HCT116 (cell line): ENCODE results near the gene RAD52. TPM values are rescaled to one million over a fixed set of nuclear protein-coding genes. Genes with fewer than 3 reads are reported as not detected.

Source experiments
- ATAC-seq: fragments of 200-7000 bp; cut with Tn5 transposase; 2 replicates; pipeline ENCODE4 v1.9.1; 2020; ENCODE audit warnings: mild to moderate bottlenecking, moderate library complexity
- BruUV-seq: library from RNA; stranded (reverse); fragments of 400-500 nt; replicated peaks from 2 replicates; lab custom pipeline; 2021; lab: Mats Ljungman, UMichigan
- CTCF ChIA-PET: fragments of 300-600 bp; sonication (Branson Sonifier 250); formaldehyde crosslinking; loops from one replicate; lab custom pipeline; 2021; ENCODE audit warnings: antibody characterized with exemption; lab: Charles Lee
- POLR2A ChIA-PET: fragments of 300-600, 350-600 bp; sonication (Branson Sonifier 250); formaldehyde crosslinking; loops from one replicate; lab custom pipeline; 2021; ENCODE audit warnings: antibody characterized with exemption; lab: Charles Lee
- RAD21 ChIA-PET, 2 experiments: fragments of 300-600 bp; sonication (Branson Sonifier 250); formaldehyde crosslinking; loops; one replicate each; lab custom pipeline; 2023; ENCODE audit warnings: low total read pairs in 2 of 2; ENCODE audit not compliant: uncharacterized antibody in 2 of 2, unreplicated experiment in 2 of 2, low non-redundant PET in 1 of 2; lab: Charles Lee
- DNase-seq: peaks from one replicate; pipeline ENCODE4 v3.0.0-alpha.2; 2010; ENCODE audit warnings: low read depth, low spot score
- H2AFZ ChIP-seq: fragments of 200-600 bp; shearing (Covaris generic), sonication (generic); 2 replicates; pipeline ENCODE4 v1.6.1; 2017; ENCODE audit warnings: low read depth, mixed run types, mixed read lengths, antibody characterized with exemption, low read length; ENCODE audit not compliant: poor library complexity, severe bottlenecking
- H3K27ac ChIP-seq: 2 replicates; pipeline ENCODE4 v1.5.1; 2012; ENCODE audit warnings: low read depth, low read length
- H3K27me3 ChIP-seq: fragments of 200-600 bp; sonication (generic); 2 replicates; pipeline ENCODE4 v1.6.1; 2016; ENCODE audit warnings: mixed run types, low read length, mixed read lengths; ENCODE audit not compliant: insufficient read depth
- H3K36me3 ChIP-seq, 2 experiments: fragments of 200-500 bp in 1 of 2; fragments of 200-600 bp in 1 of 2; sonication (Bioruptor generic) in 1 of 2; sonication (generic) in 1 of 2; 2 replicates each; pipeline versions ENCODE4 v1.5.1 to v1.6.1; 2014 to 2016; ENCODE audit warnings: low read length in 2 of 2, inconsistent platforms in 1 of 2, mixed read lengths in 1 of 2, mixed run types in 1 of 2; ENCODE audit not compliant: insufficient read depth in 2 of 2, control insufficient read depth in 1 of 2
- H3K4me1 ChIP-seq, 2 experiments: fragments of 200-600 bp in 1 of 2; sonication (generic) in 1 of 2; 2 replicates each; pipeline versions ENCODE4 v1.5.1 to v1.6.1; 2012 to 2017; ENCODE audit warnings: low read length in 2 of 2, inconsistent platforms in 1 of 2, mild to moderate bottlenecking in 1 of 2, mixed read lengths in 1 of 2, mixed run types in 1 of 2, moderate library complexity in 1 of 2; ENCODE audit not compliant: insufficient read depth in 2 of 2, control insufficient read depth in 1 of 2
- H3K4me2 ChIP-seq: fragments of 200-600 bp; sonication (generic); 2 replicates; pipeline ENCODE4 v1.6.1; 2017; ENCODE audit warnings: mixed run types, low read length, mixed read lengths
- H3K4me3 ChIP-seq, 2 experiments: fragments of 200-600 bp in 1 of 2; sonication (generic) in 1 of 2; replicated peaks in 1 of 2; 2 replicates each; pipeline ENCODE4 v1.5.1; 2011 to 2016; ENCODE audit warnings: low read length in 2 of 2, control low read depth in 1 of 2, low read depth in 1 of 2, mild to moderate bottlenecking in 1 of 2, mixed read lengths in 1 of 2, mixed run types in 1 of 2
- H3K79me2 ChIP-seq: fragments of 200-600 bp; sonication (generic); 2 replicates; pipeline ENCODE4 v1.6.1; 2017; ENCODE audit warnings: mild to moderate bottlenecking, mixed run types, low read length, moderate library complexity, mixed read lengths; ENCODE audit not compliant: insufficient read depth
- H3K9ac ChIP-seq: fragments of 200-600 bp; sonication (generic); 2 replicates; pipeline ENCODE4 v1.6.1; 2016; ENCODE audit warnings: low read length, mixed read lengths
- H3K9me2 ChIP-seq: fragments of 200-600 bp; sonication (generic), shearing (Covaris generic); 2 replicates; pipeline ENCODE4 v1.6.1; 2017; ENCODE audit warnings: mixed run types, mild to moderate bottlenecking, moderate library complexity; ENCODE audit not compliant: insufficient read depth
- H3K9me3 ChIP-seq, 2 experiments: fragments of 200-500 bp in 1 of 2; fragments of 200-600 bp in 1 of 2; sonication (Bioruptor generic) in 1 of 2; sonication (generic) in 1 of 2; 2 replicates each; pipeline ENCODE4 v1.6.1; 2014 to 2017; ENCODE audit warnings: low read length in 2 of 2, mixed read lengths in 2 of 2, inconsistent platforms in 1 of 2, low read depth in 1 of 2, mild to moderate bottlenecking in 1 of 2, mixed run types in 1 of 2, moderate library complexity in 1 of 2; ENCODE audit not compliant: control insufficient read depth in 1 of 2, insufficient read depth in 1 of 2
- H4K20me1 ChIP-seq: fragments of 200-600 bp; sonication (generic), shearing (Covaris generic); 2 replicates; pipeline ENCODE4 v1.6.1; 2017; ENCODE audit warnings: mixed run types, mild to moderate bottlenecking, moderate library complexity; ENCODE audit not compliant: insufficient read depth
- CEBPB ChIP-seq: IDR thresholded peaks from 2 replicates; pipeline ENCODE4 v1.6.1; 2012; ENCODE audit warnings: low read depth
- ELF1 ChIP-seq: IDR thresholded peaks from 2 replicates; pipeline ENCODE4 v1.6.1; 2012; ENCODE audit warnings: low read depth, borderline replicate concordance
- EZH2phosphoT487 ChIP-seq: fragments of 200-600 bp; IDR thresholded peaks from 2 replicates; pipeline ENCODE4 v1.6.1; 2018; ENCODE audit warnings: antibody characterized with exemption, borderline replicate concordance
- FOSL1 ChIP-seq: IDR thresholded peaks from 2 replicates; pipeline ENCODE4 v1.6.1; 2012; ENCODE audit warnings: low read depth
- POLR2A ChIP-seq: IDR thresholded peaks from 2 replicates; pipeline ENCODE4 v1.7.0; 2011; ENCODE audit warnings: borderline replicate concordance; ENCODE audit not compliant: insufficient read depth, insufficient read length; ENCODE audit errors: extremely low read depth
- RAD21 ChIP-seq: IDR thresholded peaks from 2 replicates; pipeline ENCODE4 v1.6.1; 2012; ENCODE audit warnings: low read depth, mild to moderate bottlenecking
- SIN3A ChIP-seq: IDR thresholded peaks from 2 replicates; pipeline ENCODE4 v1.6.1; 2012; ENCODE audit warnings: low read depth
- SRF ChIP-seq: IDR thresholded peaks from 2 replicates; pipeline ENCODE4 v1.6.1; 2012; ENCODE audit warnings: low read depth
- TCF7L2 ChIP-seq: IDR thresholded peaks from 2 replicates; pipeline ENCODE4 v1.7.0; 2011; ENCODE audit warnings: borderline replicate concordance, inconsistent platforms; ENCODE audit not compliant: insufficient read depth, insufficient read length; ENCODE audit errors: extremely low read depth
- intact Hi-C: fragments of 100-400 bp; cut with micrococcal nuclease; formaldehyde crosslinking; loops from 2 replicates; pipeline ENCODE4 v1.10.0; 2022
- total RNA-seq: library from RNA; stranded (reverse); gene quantifications from one replicate; pipeline ENCODE4 v1.2.1, GENCODE V29; 2021; ENCODE audit not compliant: unreplicated experiment
- TF ChIP-seq, protein P1 (sequence below), 3 experiments: fragments of 200-600 bp in 1 of 3; sonication (generic) in 1 of 3; IDR thresholded peaks in 2 of 3; conservative IDR thresholded peaks in 1 of 3; 2 replicates each; pipeline ENCODE4 v1.5.1; 2012 to 2017; ENCODE audit warnings: low read depth in 2 of 3, low read length in 2 of 3, antibody characterized with exemption in 1 of 3, borderline replicate concordance in 1 of 3, control low read depth in 1 of 3, mild to moderate bottlenecking in 1 of 3, mixed read lengths in 1 of 3, mixed run types in 1 of 3, moderate library complexity in 1 of 3; ENCODE audit not compliant: insufficient read depth in 1 of 3
- TF ChIP-seq, protein P2 (sequence below): IDR thresholded peaks from 2 replicates; pipeline ENCODE4 v1.6.1; 2011; ENCODE audit warnings: mild to moderate bottlenecking, low read length, moderate library complexity; ENCODE audit not compliant: insufficient replicate concordance; ENCODE audit errors: extremely low read depth

Gene RAD52
- total RNA-seq, 1 experiment from 2014 or later, result 24.4 TPM

DNA sequence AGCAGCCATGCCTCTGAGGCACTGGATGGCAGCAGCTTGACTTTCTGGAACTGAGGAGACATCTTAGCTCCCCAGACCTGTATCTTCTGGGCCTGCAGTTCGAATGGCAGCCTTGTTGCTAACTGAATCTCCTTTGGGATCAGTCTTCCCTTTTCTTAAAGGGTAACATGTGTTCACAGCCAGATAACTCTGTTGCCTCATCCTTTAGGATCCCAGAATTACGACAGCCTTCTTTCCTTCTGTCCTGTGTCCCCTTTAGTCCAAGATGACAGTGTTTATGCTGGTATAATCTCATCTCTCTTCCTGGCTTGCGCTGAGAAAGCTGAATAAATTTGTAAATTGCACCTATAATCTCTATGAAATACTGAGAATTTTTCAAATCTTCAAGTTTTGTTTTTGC is 32.5 kb upstream of the RAD52 start:
- no peak for TF ChIP-seq RAD21
- no peak for TF ChIP-seq FOSL1
- no peak for TF ChIP-seq SIN3A
- TF ChIP-seq, protein P1, sequence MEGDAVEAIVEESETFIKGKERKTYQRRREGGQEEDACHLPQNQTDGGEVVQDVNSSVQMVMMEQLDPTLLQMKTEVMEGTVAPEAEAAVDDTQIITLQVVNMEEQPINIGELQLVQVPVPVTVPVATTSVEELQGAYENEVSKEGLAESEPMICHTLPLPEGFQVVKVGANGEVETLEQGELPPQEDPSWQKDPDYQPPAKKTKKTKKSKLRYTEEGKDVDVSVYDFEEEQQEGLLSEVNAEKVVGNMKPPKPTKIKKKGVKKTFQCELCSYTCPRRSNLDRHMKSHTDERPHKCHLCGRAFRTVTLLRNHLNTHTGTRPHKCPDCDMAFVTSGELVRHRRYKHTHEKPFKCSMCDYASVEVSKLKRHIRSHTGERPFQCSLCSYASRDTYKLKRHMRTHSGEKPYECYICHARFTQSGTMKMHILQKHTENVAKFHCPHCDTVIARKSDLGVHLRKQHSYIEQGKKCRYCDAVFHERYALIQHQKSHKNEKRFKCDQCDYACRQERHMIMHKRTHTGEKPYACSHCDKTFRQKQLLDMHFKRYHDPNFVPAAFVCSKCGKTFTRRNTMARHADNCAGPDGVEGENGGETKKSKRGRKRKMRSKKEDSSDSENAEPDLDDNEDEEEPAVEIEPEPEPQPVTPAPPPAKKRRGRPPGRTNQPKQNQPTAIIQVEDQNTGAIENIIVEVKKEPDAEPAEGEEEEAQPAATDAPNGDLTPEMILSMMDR (IDR thresholded peaks at IDR 0.05 in 2 of 3, conservative IDR thresholded peaks at IDR 0.05 in 1 of 3; ENCODE audit: borderline replicate concordance in 1 of 3, insufficient read depth in 1 of 3, low read depth in 2 of 3, low read length in 2 of 3), result no peak
- TF ChIP-seq, protein P2, sequence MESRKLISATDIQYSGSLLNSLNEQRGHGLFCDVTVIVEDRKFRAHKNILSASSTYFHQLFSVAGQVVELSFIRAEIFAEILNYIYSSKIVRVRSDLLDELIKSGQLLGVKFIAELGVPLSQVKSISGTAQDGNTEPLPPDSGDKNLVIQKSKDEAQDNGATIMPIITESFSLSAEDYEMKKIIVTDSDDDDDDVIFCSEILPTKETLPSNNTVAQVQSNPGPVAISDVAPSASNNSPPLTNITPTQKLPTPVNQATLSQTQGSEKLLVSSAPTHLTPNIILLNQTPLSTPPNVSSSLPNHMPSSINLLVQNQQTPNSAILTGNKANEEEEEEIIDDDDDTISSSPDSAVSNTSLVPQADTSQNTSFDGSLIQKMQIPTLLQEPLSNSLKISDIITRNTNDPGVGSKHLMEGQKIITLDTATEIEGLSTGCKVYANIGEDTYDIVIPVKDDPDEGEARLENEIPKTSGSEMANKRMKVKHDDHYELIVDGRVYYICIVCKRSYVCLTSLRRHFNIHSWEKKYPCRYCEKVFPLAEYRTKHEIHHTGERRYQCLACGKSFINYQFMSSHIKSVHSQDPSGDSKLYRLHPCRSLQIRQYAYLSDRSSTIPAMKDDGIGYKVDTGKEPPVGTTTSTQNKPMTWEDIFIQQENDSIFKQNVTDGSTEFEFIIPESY, result no peak
- no peak for TF ChIP-seq CEBPB
- no peak for TF ChIP-seq SRF
- TF ChIP-seq ELF1, result no peak
- no peak for TF ChIP-seq TCF7L2
- TF ChIP-seq EZH2phosphoT487, result no peak
- no peak for TF ChIP-seq POLR2A
- ChIA-PET CTCF (no interaction called here), POLR2A (no interaction called here)

More for the DNA sequence above, 32.5 kb upstream of the RAD52 start:
- Histone ChIP-seq H3K9ac (no peak overlapping the region), H2AFZ (no peak overlapping the region), H3K4me1 (peaks cover 7% of the 10 kb centered on the region in 2 experiments), H3K79me2 (no peaks in the 10 kb centered on the region), H3K9me2 (0 out of 2 replicates have a peak, but pooled peaks cover 5% of the 10 kb centered on the region), H3K27me3 (no peaks in the 10 kb centered on the region), H3K4me3 (no peak overlapping the region), H3K27ac (no peak overlapping the region), H4K20me1 (no peaks in the 10 kb centered on the region), H3K4me2 (no peak overlapping the region), H3K36me3 (no peaks in the 10 kb centered on the region), H3K9me3 (no peaks in the 10 kb centered on the region)
- ATAC-seq (no peak), DNase-seq (no peak)
- RAD21 ChIA-PET, result no interaction called here
- BruUV-seq, result no TSS peak
- intact Hi-C loops, result no loop called here
